NCI-H146 (cell line): ENCODE data around the gene KRTAP10-9.
"Not testable (repeated sequence)": the region's sequence is repeated elsewhere in the genome, so short reads cannot be mapped to it uniquely, and the experiment has no call there.

Experiments
- DNase-seq: peaks from one replicate; lab custom pipeline; 2025; lab: John Stamatoyannopoulos, UW

KRTAP10-9 gene

GRCh38 chr21:44639331-44639655, 12.4 kb downstream of the KRTAP10-9 start:
- no peak for DNase-seq

- no peak for DNase-seq
Measured at GRCh38 chr21:44640761-44641160, 13.9 kb downstream of the KRTAP10-9 start.

- DNase-seq = no peak
Measured at GRCh38 chr21:44643741-44644310, 16.9 kb downstream of the KRTAP10-9 start.

- no peak for DNase-seq
Measured at GRCh38 chr21:44644878-44645277, 18.0 kb downstream of the KRTAP10-9 start.

GRCh38 chr21:44646366-44647221, 19.7 kb downstream of the KRTAP10-9 start, which contains the start of gene KRTAP10-11:
Gene KRTAP10-11, plus strand, starts transcription at chr21:44646414. Its CDS starts 45 bp downstream, at chr21:44646459.
- DNase-seq = peak; percentile 58

GRCh38 chr21:44647222-44647552, 20.3 kb downstream of the KRTAP10-9 start:
- no peak for DNase-seq

- no peak for DNase-seq
Measured at GRCh38 chr21:44648557-44649311, 21.8 kb downstream of the KRTAP10-9 start.

GRCh38 chr21:44649521-44650100, 22.7 kb downstream of the KRTAP10-9 start:
- DNase-seq = no peak

- no peak for DNase-seq
Measured at GRCh38 chr21:44650265-44650972, 23.5 kb downstream of the KRTAP10-9 start.

GRCh38 chr21:44650973-44651675, 24.2 kb downstream of the KRTAP10-9 start:
- DNase-seq = no peak

GRCh38 chr21:44653123-44653522, 26.2 kb downstream of the KRTAP10-9 start:
- DNase-seq = no peak

GRCh38 chr21:44653656-44654575, 27.0 kb downstream of the KRTAP10-9 start:
- peak; percentile 67 for DNase-seq

GRCh38 chr21:44654576-44655175, 27.8 kb downstream of the KRTAP10-9 start, which contains the start of gene KRTAP12-4:
Gene KRTAP12-4, minus strand, starts transcription at chr21:44654659. Its CDS starts 45 bp downstream, at chr21:44654614.
- no peak for DNase-seq

- DNase-seq = no peak
Measured at GRCh38 chr21:44656868-44657267, 30.0 kb downstream of the KRTAP10-9 start.

GRCh38 chr21:44657635-44658540, 31.0 kb downstream of the KRTAP10-9 start, which contains the start of gene KRTAP12-3:
Gene KRTAP12-3, plus strand, starts transcription at chr21:44657932. Its CDS starts 48 bp downstream, at chr21:44657980.
- no peak for DNase-seq

GRCh38 chr21:44658541-44658910, 31.6 kb downstream of the KRTAP10-9 start:
- no peak for DNase-seq

- no peak for DNase-seq
Measured at GRCh38 chr21:44658913-44659595, 32.2 kb downstream of the KRTAP10-9 start.

GRCh38 chr21:44661567-44661966, 34.7 kb downstream of the KRTAP10-9 start:
- not testable (repeated sequence) for DNase-seq
